ENCODE results near the gene PPP2R5A.
A peak's percentile ranks its signal among the peaks of the same experiment; 100 is the strongest.
"Not testable (repeated sequence)": the region's sequence is repeated elsewhere in the genome, so short reads cannot be mapped to it uniquely, and the experiment has no call there.

PPP2R5A gene

DNA sequence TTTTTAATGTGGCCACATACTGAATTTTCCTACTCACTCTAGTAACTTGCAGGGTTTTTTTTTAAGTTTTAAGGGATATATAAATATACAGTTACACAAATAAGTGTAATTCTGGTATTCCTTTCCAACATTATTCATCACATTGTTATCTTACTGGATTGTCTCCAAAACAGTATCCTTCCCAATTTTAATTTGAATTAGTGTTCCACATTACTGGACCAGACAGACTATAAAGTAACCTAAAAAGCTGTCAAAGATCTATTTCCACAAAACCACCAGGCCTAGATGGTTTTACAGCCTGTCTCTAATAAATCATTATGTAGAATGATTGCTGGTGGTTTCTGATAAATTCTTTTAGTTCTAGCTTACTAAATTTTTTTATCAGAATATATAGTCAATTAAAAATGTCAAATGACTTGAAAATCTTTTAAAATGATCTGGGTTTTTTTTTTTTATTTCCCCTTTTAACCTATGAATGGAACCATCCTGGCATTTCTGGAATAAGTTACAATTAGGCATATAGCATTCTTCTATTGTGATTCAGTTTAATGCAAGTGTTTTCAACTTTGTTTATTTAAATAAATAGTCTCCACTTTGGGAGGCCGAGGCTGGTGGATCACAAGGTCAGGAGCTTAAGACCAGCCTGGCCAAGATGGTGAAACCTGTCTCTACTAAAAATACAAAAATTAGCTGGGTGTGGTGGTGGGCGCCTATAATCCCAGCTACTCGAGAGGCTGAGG is 70.2 kb downstream of the PPP2R5A start:
- DNase-seq (ENCODE audit: low read depth in 2 of 2), result no peak

DNA sequence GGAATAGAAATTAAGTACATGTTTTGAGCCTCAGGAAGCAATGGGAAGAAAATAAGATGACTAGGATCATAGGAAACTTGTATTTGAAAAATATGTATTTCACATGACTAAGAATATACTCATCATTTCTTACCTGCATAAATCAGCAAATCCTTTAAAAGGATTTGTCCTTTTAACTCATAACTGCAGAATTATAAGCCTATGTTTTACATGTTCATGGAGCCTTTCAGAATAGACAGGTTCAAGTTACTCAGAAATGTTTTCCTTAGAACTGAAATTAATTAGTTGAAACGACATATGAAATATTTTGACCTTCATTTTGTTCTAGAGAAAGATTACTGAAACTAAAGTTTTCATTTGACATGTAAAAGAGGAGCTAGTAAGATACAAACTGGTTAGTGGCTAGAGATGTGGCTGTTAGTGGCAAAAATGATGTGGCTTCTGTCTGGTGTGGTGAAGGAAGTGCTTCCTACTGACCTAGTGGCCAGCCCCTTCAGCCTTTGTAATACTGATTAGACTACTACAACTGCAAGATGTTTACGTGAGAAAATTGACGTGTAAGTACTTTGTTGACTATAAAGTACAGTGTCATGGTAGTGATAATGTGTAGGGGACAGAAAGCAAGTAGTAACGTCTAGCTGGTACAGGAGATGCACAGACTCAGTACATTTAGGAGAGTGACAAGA is 74.7 kb downstream of the PPP2R5A start:
- DNase-seq (ENCODE audit: low read depth in 2 of 2), result peak in 1 of 2 donors; percentile 22

DNA sequence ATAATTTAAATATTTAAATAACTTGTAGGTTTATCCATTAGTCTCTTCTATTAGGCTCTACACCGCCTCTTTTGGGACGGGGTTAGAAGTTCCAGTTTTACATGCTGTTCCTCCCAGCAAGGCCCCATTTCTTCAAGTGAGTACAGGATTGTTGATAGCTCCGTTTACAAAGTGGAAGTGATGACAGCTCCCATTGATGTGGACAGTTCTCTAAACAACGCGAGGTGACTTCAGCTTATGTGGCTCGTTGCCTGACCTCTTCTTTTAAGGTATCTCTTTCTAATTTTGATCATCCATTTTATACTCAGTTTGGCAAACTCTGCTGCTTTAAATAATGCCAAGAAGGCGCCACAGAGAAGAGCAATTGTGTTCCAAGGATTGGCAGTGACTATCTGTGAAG is 79.8 kb downstream of the PPP2R5A start:
- no peak for DNase-seq (ENCODE audit: low read depth in 2 of 2)

DNA sequence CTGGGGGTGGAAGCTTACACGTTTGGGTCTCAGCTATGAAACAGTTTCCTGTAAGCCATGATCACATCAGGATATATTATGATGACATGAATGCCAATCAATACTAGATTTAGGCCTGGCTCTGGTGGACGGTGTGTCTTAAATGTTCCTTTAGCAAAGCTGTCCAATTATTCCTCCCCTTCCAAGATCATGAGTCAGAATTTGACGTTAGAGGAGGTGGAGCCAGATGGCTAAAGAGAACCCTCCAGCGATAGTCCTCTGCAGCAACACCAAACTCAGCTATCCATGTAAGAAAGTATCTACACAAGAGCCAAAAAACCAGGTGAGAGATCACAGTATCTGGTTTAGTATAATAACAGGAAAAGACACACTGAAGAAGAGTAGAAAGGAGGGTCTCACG is 81.7 kb downstream of the PPP2R5A start:
- DNase-seq (ENCODE audit: low read depth in 2 of 2), result no peak

DNA sequence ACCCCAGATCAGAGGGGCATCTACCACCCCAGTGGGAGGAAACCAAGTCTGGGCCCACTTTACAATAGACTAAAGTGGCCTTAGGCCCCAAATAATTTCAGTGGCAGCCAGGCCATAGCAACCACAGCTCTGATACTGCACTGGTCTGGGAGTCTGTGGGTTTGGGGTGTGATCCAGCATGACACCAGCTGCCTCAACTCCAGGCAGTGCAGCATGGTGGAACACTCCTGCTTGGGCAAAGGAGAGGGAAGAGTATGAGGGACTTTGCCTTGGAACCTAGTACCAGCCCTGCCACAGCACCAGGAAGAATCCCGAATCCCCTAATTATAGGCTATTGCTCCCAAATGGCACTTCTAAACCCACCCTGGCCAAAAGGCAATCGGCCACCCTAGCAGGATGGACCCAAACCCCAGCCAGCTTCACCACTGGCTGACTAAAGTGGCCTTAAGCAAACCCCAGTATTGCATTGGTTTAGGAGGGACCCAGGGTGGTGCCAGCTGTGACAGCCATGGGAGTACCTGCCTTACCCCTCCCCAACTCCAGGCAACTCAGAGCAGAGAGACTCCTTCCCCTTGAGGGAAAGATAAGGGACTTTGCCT is 82.4 kb downstream of the PPP2R5A start:
- no peak for DNase-seq (ENCODE audit: low read depth in 2 of 2)

DNA sequence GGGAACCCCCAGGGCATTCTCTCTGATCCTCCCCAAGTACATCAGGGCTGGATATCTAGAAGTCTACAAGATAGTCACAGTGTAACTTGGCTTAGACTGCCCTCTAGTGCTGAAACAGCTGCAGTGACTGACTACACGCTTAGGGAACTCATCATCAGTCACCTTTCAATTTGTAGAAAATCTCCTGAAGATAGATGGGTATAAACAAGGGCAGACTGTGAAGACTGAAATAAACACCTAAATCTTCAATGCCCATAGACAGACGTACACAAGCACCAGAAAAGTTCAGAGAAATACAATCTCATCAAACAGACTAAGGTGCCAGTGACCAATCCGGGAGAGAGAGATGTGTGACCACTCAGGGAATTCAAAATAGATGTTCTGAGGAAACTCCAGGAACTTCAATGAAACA is 82.9 kb downstream of the PPP2R5A start:
- peak; percentile 18 to 37 for DNase-seq (ENCODE audit: low read depth in 2 of 2)

DNA sequence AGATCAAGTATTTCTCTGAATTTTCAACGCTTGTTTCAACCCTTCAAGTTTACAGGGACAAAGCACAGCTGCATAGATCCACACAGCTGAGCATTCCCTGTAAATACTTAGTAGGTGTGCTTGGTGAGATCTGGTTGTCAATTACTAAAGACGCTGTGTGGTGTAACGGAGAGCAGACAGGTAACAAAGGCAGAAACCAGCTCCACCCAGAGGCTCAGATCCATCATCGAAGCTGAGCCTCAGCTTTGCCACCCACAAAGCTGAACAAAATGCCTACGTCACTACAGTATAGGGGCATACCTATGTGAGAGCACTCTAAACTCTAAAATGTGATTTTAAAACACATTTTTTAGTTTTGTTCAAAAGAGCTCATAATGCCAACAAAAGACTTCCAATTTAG is 90.8 kb downstream of the PPP2R5A start:
- no peak for DNase-seq (ENCODE audit: low read depth in 2 of 2)

DNA sequence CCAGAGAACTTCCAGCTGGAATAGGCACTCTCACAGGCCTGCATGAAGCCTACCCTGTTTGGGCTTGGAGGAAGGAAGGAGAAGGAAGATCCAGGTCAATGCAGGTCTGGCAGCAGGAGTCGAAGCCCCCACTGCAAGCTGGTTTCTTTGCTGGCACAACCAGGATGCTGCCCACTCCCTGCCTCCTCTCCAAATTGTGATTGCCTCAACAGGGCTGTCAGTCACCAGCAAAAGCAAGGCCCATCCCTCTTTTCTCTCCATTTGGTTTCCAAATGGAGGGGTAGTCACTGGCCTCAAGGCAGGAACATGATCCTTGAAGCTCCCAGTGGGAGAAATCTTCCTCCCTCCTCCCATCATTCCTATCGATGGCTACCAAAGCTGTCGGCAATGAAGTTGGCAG is 92.4 kb downstream of the PPP2R5A start:
- DNase-seq (ENCODE audit: low read depth in 2 of 2), result no peak

DNA sequence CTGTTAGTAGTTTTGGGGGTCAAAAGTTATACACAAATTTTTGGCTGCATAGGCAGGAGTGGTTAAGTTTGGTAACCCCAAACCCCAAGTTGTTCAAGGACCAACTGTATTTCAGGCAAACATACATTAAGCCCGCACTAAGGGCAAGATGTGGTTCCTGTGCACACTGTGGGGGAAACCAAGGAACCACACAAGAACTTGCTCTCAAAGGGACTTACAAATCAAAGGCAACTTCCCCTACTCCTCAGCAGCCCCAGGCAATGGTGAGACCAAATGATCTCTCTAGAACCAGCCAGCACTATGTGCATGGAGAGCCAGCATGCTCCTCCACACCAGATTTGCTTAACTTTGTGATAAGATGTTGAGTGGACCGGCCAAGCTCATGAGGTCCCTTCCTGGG is 94.2 kb downstream of the PPP2R5A start:
- DNase-seq (ENCODE audit: low read depth in 2 of 2), result no peak

DNA sequence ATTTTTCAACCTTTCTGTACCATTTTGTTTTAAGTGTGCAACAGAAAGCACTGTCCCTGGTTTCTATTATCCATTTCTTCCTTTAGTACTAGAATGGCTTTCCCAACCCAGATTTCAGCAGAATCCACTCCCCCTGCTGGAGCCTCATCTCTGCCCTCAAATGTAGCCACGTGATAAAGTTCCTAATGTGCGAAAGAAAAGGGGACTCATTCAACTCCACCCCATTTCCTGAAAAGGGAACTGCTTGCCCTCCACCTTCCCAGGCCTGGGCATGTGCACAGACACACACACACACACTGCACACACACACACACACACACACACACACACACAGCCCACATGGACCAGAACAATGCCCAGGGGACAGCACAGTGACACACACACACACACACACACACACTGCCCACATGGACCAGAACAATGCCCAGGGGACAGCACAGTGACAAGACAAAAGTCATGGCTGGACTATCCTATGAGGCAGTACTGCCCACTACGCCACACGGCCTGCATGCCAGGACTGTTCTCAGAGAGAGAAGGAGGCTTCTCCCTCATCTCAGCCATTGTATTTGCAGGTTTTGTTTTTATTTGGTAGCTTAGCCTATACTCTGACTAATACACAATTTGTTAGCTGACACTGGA is 96.3 kb downstream of the PPP2R5A start:
- no peak for DNase-seq (ENCODE audit: low read depth in 2 of 2)

DNA sequence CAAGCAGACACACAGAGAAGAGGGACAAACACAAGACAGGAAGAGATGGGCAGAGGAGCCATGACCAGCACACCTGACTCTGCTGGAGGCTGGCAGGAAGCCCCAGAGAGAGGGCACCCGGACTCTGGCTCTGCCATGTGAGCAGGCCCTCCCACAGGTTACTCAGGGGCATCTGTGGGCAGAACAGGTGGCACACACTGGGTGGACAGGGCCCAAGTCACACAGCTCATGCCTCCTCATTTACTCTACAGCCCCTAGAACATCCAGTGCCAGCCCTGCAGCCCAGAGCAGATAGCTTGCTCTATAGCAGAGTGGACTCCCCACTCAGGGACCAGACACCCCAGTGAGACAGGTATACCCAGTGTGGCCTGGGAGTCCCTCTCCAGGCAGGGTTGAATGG is 100.8 kb downstream of the PPP2R5A start:
- no peak for DNase-seq (ENCODE audit: low read depth in 2 of 2)

DNA sequence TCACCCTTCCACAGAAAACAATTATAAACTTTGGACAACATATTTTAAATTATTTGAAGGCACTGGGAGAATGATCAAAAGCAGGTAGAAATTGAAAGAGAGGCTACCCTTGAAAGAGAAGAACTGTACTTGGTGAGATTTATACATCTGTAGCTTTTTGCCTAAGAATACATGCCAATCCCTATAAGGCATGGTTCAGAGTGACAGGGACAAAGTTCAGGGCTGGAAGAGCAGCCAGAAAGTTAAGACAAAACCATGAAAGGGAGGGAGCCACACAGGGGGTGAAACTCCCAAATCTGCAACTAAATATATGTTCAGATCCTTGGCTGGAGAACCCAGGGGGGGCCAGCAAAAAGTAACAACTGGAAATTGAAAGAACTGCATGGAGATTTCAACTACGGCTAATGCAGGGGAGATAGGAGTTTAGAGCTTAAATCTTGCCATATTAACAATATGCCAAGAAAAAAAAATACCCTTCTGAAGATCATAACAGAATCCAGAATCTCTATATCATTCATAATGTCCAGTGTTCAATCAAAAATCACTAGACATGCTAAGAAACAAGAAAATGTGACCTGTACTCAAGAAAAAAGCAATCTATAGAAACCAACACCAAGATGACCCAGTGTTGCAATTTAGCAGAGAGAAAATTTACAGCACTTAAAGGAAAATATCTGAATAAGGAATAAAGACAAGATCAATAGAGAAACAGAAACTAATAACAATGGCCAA is 103.9 kb downstream of the PPP2R5A start:
- DNase-seq (ENCODE audit: low read depth in 2 of 2), result no peak

DNA sequence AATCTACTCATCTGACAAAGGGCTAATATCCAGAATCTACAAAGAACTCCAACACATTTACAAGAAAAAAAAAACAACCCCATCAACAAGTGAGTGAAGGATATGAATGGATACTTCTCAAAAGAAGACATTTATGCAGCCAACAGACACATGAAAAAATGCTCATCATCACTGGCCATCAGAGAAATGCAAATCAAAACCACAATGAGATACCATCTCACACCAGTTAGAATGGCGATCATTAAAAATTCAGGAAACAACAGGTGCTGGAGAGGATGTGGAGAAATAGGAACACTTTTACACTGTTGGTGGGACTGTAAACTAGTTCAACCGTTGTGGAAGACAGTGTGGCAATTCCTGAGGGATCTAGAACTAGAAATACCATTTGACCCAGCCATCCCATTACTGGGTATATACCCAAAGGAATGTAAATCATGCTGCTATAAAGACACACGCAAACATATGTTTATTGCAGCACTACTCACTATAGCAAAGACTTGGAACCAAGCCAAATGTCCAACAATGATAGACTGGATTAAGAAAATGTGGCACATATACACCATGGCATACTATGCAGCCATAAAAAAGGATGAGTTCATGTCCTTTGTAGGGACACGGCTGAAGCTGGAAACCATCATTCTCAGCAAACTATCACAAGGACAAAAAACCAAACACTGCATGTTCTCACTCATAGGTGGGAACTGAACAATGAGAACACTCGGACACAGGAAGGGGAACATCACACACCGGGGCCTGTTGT is 110.6 kb downstream of the PPP2R5A start:
- not testable (repeated sequence) for DNase-seq (ENCODE audit: low read depth in 2 of 2)

DNA sequence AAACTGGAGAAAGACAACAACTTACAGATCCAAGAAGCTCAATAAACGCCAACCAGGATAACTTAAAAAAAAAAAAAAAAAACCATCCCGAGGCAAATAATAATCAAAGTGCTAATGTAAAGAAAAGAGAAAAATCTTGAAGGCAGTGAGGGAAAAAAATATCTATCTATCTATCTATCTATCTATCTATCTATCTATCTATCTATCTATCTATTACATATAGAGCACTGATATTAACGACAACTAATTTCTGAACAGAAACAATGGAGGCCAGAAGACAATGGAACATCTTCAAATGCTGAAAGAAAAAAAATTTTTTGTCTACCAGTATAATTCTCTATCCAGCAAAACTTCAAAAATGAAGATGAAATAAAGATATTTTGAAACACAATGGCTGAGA is 111.4 kb downstream of the PPP2R5A start:
- no peak for DNase-seq (ENCODE audit: low read depth in 2 of 2)

DNA sequence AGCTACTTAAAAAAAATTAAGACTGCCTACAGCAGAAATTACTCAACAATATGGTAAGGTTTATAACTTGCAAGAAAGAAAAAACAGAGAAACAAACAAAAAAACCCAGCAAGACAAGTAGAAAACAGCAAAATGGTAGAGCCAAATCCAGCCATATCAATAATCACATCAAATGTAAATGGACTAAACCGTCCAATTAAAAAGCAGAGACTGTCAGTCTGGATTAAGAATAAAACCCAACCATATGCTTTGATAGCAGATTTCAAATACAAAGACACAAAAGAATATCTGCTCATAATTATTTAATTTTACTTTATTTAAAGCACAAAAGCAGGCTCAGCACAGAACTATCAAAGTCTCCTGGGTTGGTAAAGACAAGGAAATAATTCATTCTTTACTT is 112.0 kb downstream of the PPP2R5A start:
- DNase-seq (ENCODE audit: low read depth in 2 of 2), result no peak

DNA sequence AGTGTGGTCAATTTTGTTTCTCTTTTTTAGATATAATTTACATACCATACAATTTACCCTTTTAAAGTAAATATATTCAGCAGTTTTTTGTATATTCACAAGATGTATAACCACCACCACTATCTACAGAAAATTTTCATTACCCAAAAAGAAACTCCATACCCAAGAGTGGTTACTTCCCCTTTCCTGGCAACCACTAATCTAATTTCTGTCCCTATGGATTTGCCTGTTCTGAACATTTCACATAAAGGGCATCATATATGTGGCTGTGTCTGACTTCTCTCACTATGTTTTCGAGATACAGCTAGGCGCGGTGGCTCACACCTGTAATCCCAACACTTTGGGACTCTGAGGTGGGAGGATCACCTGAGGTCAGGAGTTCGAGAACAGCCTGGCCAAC is 115.8 kb downstream of the PPP2R5A start:
- no peak for DNase-seq (ENCODE audit: low read depth in 2 of 2)

DNA sequence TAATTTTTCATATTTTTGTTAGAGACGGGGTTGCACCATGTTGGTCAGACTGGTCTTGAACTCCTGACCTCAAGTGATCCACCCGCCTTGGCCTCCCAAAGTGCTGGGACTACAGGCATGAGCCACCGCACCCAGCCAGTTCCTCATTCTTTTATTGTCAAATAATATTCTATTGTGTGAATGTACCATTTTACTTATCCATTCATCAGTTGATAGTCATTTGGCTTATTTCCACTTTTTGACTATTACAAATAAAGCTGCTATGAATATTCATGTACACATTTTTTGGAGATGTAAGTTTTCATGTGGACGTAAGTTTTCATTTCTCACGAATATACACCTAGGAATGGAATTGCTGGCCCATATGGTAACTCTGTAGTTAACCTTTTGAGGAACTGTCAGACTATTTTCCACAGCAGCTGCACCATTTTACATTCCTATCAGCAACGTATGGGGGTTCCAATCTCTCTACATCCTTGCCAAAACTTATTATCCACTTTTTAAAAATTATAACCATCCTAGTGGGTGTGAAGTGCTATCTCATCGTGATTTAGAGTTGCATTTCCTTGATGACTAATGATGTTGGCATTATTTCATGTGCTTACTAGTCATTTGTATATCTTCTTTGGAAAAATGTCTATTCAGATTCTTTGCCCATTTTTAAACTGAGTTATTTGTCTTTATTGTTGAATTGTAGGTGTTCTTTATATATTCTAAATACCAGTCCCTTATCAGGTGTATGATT is 116.8 kb downstream of the PPP2R5A start:
- no peak for DNase-seq (ENCODE audit: low read depth in 2 of 2)

DNA sequence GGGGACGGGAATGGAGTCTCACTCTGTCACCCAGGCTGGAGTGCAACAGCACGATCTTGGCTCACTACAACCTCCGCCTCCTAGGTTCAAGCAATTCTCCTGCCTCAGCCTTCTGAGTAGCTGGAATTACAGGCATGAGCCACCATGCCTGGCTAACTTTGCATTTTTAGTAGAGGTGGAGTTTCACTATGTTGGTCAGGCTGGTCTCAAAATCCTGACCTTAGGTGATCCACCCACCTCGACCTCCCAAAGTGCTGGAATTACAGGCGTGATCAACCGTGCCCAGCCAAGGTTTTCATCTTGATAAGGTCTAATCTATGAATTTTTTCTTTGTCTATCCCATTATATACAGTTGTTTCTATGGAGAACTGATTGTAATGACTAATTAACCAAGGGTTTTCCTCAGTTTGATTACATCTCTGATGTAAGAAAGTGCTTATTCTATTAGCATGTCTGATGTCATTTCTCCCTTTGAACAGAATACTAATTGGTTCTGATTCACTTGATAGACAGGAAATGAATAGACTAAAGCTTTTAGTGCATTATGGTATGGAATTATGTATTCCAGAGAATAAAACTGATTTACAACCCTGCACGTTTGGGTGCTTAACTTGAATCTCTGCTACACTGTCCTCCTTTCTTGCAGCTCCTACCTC is 117.6 kb downstream of the PPP2R5A start:
- no peak for DNase-seq (ENCODE audit: low read depth in 2 of 2)

DNA sequence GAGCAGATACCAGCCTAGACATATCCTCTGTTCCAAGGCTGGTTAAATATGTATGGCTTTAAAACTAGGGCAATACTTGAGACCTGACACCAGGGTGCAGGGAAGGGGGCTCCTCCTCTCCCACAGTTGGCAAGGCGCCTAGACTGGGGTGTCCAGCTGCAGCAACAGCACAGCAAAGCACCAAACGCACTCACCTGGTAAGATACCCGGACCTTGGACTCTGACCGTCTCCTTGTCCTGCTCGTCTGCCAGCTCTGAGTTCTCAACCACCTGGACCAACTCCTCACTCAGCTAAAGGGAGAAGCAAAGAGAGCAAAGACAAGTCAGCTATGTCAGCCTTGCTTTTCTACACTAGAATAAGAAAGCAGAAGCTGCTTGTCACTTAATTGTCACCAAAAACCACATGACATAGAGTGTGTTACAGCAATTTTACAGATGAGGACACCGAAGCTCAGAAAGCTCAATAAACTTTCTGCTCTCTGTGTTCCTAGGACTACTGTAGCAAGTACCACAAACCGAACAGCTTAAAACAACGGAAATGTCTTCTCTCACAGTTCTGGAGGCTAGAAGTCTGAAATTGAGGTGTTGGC is 125.1 kb downstream of the PPP2R5A start:
- DNase-seq (ENCODE audit: low read depth in 2 of 2), result no peak
